Inferior parietal cortex (tissue), 1 donor: ENCODE results near the gene MIAT.
A peak's percentile ranks its signal among the peaks of the same experiment; 100 is the strongest.
"Not testable (repeated sequence)": the region's sequence is repeated elsewhere in the genome, so short reads cannot be mapped to it uniquely, and the experiment has no call there.

Experiments used
- DNase-seq: peaks from one replicate; pipeline ENCODE4 v3.0.0-alpha.2; 2016; ENCODE audit errors: extremely low spot score

The MIAT gene

GRCh38 chr22:26700462-26700861, 43.1 kb downstream of the MIAT start:
- DNase-seq, result no peak

GRCh38 chr22:26700886-26701285, 43.5 kb downstream of the MIAT start:
- DNase-seq, result no peak

GRCh38 chr22:26701323-26701722, 43.9 kb downstream of the MIAT start:
- no peak for DNase-seq

GRCh38 chr22:26702906-26703830, 45.8 kb downstream of the MIAT start:
- no peak for DNase-seq

- not testable (repeated sequence) for DNase-seq
These were observed 48.0 kb downstream of the MIAT start for GRCh38 chr22:26705379-26705778.

- no peak for DNase-seq
These were observed 49.7 kb downstream of the MIAT start for GRCh38 chr22:26707090-26707489.

GRCh38 chr22:26707581-26707980, 50.2 kb downstream of the MIAT start:
- no peak for DNase-seq

- DNase-seq, result peak; percentile 8
These were observed 51.0 kb downstream of the MIAT start for GRCh38 chr22:26708256-26709009.

- DNase-seq, result no peak
These were observed 52.4 kb downstream of the MIAT start for GRCh38 chr22:26709617-26710390.

- DNase-seq, result no peak
These were observed 54.0 kb downstream of the MIAT start for GRCh38 chr22:26711205-26711963.

- no peak for DNase-seq
These were observed 54.8 kb downstream of the MIAT start for GRCh38 chr22:26712158-26712557.

GRCh38 chr22:26713823-26714449, 56.5 kb downstream of the MIAT start:
- DNase-seq, result no peak

GRCh38 chr22:26714971-26715370, 57.6 kb downstream of the MIAT start:
- DNase-seq, result no peak

GRCh38 chr22:26715392-26715936, 58.1 kb downstream of the MIAT start:
- DNase-seq, result no peak

GRCh38 chr22:26718488-26718887, 61.1 kb downstream of the MIAT start:
- no peak for DNase-seq

- DNase-seq, result no peak
These were observed 61.5 kb downstream of the MIAT start for GRCh38 chr22:26718905-26719304.

- DNase-seq, result no peak
These were observed 64.8 kb downstream of the MIAT start for GRCh38 chr22:26722159-26722558.

GRCh38 chr22:26724414-26724813, 67.0 kb downstream of the MIAT start:
- DNase-seq, result no peak

GRCh38 chr22:26725012-26725676, 67.8 kb downstream of the MIAT start:
- DNase-seq, result no peak
